ENCODE data around the gene FERMT1.
"Not testable (repeated sequence)": the region's sequence is repeated elsewhere in the genome, so short reads cannot be mapped to it uniquely, and the experiment has no call there.

The FERMT1 gene

DNA sequence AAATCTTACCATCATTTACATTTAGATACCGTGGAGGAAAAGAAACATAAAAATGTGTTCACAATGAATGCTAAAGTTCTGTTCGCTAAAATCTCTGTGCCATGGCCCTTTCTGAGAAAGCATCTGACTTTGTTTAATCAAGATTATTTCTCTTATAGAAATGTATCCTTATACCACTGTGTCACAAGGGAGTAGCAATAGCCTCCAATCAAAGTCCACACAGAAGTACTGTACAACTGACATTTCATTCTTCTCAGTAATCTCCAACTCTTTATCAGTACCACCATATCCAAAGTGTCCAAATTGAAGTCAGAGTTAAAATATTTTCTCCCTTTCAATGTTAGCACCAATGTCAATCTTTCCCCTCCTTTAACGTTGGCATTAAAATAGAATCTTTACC is 6.1 kb downstream of the FERMT1 start:
- no peak for DNase-seq (ENCODE audit: low read depth in 2 of 2, low spot score in 1 of 2)

DNA sequence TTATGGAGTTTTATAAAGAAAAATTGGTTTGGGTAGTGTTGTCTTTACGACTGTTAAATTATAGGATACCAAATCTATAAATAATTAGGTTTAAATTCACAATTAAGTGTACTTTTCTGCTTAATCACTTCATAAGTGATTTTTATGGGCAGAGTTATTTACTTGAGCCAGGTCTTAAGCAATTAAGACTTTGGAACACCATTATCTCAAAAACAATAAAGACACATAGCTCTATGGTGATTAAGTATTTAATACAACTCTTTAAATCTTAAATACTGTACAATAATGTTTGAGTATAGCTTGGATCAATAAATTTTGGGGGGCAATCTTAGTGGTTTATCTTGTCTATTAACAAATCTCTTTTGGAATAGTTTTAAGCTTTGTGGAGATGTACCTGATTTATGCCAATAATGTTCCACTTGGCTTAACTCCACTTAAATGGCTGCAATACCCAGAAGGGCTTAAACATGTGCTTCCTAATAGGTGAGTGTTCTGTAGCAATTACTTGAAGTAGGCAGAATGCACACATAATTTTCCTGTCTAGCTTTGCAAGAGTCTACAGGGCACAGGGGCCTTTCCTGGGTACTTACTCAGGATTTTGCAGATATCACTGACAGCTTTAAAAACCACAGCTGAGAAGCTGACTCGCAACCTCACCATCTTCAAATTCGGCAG is 7.5 kb downstream of the FERMT1 start:
- DNase-seq (ENCODE audit: low read depth in 2 of 2, low spot score in 1 of 2) = no peak

DNA sequence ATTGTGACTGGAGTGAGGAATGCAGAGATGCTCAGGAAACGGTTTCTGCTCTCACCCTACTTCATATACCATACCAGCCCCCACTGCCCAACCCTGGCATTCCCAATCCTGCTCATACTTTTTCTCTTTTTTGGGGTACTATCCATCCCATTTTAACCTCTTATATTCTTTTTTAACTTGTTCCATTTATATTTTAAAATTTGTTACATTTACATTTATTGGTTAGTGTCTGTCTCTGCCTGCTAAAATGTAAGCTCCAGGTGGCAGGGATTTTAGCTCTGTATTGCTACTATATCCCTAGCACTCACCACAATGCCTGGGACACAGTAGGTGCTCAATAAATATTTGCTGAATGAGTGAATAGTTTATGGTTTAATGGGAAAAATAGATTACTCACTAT is 8.1 kb downstream of the FERMT1 start:
- no peak for DNase-seq (ENCODE audit: low read depth in 2 of 2, low spot score in 1 of 2)

DNA sequence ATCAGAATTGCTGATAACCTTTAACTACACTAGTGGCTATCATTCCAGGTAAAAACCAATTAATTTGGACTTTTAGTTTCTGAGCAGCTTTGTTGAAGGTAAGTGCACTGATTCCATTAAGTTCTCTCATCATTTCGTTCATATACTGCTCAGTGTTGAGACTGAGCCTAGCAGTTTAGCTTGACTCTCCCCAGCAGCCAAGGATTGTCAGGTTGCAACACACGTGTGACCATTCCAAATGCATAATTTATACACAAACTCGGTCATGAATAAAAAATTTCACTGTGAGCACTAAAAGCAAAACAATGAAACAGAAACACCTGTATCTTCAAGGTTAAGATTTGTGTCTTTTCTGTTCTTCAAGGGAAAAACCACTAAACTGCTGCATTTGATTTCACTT is 8.9 kb downstream of the FERMT1 start:
- no peak for DNase-seq (ENCODE audit: low read depth in 2 of 2, low spot score in 1 of 2)

DNA sequence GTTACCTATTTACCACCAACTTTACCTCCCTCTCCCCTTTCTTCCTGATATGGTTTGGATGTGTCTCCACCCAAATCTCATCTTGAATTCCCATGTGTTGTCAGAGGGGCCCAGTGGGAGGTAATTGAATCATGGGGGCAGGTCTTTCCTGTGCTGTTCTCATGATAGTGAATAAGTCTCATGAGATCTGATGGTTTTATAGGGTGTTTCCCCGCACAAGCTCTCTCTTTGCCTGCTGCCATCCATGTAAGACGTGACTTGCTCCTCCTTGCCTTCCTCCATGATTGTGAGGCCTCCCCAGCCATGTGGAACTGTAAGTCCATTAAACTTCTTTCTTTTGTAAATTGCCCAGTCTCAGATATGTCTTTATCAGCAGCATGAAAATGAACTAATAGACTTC is 9.9 kb downstream of the FERMT1 start:
- DNase-seq (ENCODE audit: low read depth in 2 of 2, low spot score in 1 of 2) = not testable (repeated sequence)

DNA sequence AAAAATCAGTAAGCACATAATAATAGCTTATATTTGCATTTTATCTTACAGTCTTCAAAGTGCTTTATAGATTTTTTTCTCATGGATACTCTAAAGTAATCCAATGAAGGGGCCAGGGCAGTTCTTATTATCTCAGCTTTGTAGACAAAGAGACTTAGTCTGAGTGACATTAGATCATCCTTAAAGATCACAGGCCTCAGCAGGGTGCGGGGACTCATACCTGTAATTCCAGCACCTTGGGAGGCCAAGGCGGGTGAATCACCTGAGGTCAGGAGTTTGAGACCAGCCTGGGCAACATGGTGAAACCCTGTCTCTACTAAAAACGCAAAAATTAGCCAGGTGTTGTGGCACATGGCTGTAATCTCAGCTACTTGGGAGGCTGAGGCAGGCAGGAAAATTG is 14.5 kb downstream of the FERMT1 start:
- DNase-seq (ENCODE audit: low read depth in 2 of 2, low spot score in 1 of 2) = no peak

DNA sequence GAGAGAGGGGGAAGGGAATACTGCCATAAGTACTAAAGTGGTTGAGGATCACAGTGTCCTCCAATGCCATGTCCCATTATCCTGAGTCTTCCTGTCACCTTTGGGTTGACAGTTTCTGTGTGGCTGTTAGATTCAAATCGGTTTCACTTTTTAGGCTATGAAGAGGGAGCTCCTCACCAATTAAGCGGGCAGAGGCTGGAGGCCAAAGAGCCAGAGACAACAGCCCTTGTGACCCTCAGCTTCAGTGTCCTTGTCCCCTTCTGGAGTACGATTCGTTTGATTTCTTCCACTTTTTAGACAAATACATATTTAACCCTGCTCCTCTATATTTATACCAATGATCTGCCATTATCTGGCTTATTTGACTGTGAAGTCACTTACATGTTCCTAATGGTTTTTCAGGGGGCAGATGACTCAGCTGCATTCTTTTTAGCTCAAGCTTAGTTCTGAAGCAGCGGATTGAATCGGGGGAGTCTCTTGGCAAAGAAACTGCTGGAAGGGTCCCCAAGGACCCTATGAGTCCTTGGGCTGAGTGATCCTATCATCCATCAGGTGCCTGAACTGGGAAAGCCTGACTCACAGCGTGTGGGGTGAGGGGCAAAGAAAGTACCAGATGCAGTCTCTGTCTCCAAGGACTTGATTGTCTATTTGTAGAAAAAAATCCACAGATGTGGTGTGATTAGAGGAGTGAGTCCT is 18.2 kb downstream of the FERMT1 start:
- no peak for DNase-seq (ENCODE audit: low read depth in 2 of 2, low spot score in 1 of 2)

DNA sequence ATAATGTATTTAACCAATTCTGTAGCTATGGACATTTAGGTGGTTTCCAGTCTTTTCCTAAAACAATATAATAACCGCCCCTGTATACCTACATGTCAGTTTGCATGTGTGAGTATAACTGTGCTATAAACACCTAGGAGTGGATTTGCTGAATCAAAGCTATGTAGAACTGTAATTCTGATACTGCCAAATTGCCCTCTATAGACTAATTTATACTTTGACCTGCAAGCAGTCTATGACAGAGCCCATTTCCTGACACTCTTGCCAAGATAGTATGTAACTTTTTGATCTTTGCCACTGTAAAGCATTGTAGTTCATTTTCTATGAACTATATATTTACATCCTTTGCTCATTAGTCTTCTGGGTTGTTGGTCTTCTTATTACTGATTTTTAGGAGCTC is 19.5 kb downstream of the FERMT1 start:
- no peak for DNase-seq (ENCODE audit: low read depth in 2 of 2, low spot score in 1 of 2)

DNA sequence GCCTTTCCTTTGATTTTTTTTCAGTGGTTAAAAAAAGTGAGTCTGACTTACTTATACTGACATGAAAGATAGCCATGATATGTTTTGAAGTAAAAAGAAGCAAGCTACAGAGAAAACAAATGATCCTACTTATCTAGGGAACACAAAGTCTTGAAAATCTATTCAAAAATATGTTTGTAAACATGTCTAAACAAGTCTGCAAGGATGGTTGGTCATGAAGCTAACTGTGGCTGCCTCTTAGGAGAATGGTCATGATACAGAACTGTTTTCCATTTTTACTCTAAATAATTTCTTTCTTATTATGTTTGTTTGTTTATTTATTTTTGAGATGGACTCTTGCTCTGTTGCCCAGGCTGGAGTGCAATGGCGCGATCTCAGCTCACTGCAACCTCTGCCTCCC is 21.5 kb downstream of the FERMT1 start:
- no peak for DNase-seq (ENCODE audit: low read depth in 2 of 2, low spot score in 1 of 2)

DNA sequence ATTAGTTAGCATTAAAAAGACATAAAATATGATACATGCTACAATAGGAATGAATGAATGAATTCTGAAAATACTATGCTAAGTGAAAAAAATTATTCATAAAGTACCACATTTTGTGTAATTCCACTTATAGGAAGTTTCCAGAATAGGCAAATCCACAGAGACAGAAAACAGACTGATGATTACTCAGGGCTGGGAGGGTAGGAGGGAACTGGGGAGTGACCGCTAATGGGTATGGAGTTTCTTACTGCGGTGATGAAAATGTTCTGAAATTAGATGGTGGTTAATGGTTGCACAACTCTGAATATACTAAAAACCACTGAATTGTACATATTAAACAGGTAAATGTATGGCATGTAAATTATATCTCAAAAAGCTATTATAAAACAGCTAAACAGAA is 22.6 kb downstream of the FERMT1 start:
- no peak for DNase-seq (ENCODE audit: low read depth in 2 of 2, low spot score in 1 of 2)

DNA sequence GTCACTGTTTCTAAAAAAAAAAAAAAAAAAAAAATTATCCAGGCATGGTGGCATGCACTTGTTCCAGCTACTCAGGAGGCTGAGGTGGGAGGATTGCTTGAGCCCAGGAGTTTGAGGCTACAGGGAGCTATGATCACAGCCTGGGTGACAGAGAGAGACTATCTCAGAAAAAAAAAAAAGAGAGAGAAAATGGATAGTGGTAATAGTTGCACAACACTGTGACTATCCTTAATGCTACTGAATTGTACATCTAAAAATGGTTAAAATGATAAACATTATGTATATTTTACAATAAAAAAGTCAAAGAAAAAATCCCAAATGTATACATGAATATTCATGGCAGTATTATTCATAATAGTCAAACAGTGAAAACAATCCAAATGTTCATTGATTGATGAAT is 23.0 kb downstream of the FERMT1 start:
- DNase-seq (ENCODE audit: low read depth in 2 of 2, low spot score in 1 of 2) = no peak

DNA sequence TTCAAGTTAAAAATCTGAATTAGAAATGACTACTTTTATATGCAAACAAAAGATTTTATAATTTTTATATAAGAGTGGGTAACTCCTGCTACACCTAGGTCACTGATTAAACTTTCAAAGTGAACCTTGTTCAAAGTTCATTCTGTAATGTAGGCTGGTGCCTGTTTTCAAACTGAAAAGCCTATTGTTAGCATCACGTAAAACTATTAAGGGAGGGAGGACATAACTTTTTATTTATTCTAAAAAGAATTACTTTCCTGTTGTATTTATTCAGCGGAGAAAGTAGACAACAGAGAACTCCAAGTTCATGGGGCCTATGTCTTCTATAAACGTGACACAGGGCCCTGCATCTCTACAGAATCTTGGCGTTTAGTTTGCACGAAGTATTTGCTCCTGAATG is 27.4 kb downstream of the FERMT1 start:
- no peak for DNase-seq (ENCODE audit: low read depth in 2 of 2, low spot score in 1 of 2)

DNA sequence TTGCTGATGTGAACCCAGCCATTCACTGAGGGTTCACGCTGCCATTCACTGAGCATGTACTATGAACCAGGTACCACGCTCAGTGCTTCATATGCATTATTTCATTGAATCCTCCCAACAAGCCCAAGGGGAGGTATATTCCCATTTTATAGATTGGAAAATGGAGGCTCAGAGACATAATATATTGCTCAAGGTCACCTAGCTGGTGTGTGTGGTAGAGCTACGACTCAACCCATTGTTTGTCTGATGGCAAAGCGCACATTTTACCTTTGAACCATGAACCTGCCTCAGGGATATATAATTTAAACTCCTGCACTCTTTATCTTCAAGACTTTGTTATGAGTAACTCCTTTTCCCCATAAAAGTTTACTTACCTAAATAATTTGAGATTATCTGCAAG is 28.3 kb downstream of the FERMT1 start:
- no peak for DNase-seq (ENCODE audit: low read depth in 2 of 2, low spot score in 1 of 2)

DNA sequence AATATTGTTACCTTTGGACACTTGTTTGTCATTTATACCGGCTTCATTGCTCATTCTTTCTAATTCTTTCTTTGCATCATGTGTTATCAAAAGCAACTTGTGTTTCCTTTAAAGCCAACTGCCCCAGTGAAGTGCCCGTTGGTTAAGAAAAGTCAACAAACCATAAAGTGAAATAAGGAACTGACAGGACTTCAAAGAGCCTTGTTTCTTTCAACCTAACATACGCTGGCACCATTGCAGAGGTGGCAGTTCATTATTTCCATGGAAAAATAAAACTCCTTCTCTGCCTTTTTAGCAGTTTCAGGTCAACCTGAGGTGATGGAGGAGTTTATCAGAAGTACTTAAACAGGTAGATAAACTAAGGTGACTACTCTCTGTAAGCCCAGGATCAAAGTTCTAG is 28.8 kb downstream of the FERMT1 start:
- no peak for DNase-seq (ENCODE audit: low read depth in 2 of 2, low spot score in 1 of 2)

DNA sequence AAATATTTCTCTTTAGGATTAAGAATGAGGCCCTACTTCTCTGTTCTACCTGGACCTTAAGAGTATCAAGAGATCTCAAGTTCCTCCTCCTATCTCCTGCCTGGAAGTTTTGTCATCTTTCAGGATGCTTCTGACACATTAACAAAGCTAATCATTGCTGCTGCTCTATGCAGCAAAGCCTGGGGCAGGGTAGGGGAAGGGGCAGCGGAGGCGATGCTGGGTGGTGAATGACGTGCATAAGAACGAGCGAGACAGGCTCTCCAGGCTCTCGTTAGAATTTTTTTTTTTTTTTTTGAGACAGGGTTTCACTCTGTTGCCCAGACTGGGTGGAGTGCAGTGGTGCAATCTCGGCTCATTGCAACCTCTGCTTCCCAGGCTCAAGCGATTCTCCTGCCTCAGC is 31.2 kb downstream of the FERMT1 start:
- DNase-seq (ENCODE audit: low read depth in 2 of 2, low spot score in 1 of 2) = no peak

DNA sequence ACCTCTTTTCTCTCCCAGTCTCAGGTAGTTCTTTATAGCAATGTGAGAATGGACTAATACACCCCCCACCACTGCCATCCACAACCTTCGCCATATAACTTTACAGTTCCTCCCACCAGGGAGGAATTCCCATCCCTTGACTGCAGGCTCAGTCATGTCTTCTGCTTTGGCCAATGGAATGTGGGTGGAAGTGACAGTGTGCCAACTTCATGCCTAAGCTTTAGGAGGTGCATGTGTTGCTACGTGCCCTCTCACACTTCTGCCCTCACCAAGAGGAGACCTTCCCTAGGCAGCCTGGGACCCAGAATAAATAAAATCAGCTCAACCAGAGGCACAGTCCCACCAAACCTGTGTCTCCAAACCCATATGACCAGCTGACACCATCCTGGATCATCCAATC is 36.0 kb downstream of the FERMT1 start:
- DNase-seq (ENCODE audit: low read depth in 2 of 2, low spot score in 1 of 2) = no peak

DNA sequence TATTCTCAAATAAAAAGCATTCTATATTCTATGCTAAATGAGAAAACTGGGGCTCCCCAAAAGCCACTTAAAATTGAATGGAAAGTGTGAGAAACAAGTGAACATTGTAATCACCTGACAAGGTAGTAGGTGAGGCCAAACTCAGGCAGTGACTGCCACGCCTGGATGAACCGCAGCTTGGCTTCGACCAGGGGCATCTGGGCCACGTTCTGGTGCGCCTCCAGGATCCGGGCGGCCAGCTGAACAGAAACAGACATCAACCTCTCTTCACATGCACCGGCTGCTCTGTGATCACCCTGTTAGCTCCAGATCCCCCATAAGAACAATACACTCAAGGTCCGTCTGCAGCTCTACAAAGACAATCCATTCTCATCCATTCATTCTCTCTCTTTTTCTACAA is 38.9 kb downstream of the FERMT1 start:
- no peak for DNase-seq (ENCODE audit: low read depth in 2 of 2, low spot score in 1 of 2)

DNA sequence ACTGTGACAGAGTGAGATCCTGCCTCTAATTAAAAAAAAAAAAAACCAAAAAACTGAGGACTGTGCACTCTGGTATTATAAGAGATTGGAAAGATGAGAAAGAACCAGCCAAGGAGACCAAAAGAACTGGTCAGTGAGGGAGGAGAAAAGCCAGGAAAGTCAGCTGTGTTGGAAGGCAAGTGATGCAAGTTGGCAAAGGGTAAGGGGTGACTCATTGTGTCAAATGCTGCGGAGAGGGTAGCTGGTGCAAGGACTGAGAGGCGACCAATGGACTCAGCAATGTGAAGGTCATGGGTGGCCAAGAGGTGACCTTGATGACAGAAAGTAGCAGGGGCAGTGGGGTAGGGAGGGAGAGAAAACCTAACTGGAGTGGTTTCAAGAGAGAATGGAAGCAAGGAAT is 41.6 kb downstream of the FERMT1 start:
- DNase-seq (ENCODE audit: low read depth in 2 of 2, low spot score in 1 of 2) = no peak

DNA sequence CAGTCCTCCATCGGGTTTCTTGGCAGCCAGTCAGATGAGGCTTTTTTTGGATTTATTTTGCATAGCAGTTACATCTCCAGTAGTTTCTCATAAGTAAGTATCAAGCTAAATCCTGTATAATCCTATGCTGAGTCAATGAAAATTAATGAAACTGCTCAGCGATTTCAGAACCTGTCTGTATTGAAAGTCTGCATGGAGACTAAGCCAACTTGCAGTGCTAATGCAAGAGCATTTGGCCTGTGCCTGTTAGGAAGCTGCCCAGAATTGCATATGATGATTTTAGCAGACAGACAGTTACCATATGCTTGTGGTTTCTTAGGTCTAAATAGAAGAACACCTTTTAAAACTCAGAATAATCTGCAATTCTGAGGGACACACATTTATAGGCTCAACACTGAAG is 43.8 kb downstream of the FERMT1 start:
- DNase-seq (ENCODE audit: low read depth in 2 of 2, low spot score in 1 of 2) = no peak

DNA sequence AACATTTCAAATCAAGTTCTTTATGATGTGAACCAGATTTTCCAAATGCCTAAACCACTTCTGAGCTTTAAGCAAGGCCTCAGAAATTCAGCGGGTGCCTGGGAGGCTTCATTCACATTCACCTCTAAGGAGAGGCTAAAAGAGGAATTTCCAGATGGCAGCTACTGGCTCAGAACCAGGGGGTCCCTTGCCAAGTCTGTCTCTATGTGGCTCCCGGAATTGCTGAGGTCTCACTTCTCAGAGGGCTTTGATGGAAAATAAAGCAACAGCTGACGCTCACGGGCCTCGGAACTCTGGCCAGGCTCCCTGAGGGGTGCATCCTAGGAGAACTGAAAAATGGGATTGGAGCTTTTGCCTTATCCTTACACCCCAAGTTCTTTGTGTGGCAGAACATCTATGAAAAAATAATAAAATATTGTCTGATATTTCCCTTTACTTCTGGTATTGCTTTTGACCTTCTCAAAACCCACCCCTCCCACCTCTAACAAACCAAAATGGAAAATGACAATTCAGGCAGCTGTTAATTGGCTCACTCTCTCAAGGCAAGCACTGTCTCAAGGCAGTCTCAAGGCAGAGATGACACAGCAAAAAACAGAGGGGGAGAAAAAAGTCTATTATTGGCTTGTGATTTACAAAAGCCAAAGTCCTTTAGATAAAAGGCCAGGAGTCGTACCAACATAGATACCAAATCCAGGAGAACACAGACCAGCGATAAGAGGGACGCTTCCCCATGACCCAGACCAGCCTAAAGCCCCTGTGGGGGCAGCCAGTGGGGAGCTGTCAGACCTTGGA is 47.2 kb downstream of the FERMT1 start:
- no peak for DNase-seq (ENCODE audit: low read depth in 2 of 2, low spot score in 1 of 2)

DNA sequence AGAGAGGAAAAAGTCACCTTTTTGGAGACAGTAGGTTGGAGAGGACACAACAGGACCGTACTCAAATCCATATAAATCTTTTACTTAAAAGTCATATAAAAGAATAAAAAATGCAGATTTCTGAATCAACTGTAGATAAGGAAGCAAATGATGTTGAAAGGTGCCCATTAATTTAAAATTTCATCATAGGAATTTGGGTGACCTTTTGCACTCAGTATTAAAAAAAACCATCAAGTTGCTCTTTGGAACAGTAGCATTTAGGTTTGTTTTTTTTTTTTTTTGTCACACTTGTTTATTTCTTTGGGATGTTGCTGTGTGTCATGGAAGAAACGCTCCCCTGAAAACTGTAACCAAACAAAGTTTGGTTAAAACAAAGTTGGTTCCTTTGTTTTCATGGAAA is 48.0 kb downstream of the FERMT1 start:
- no peak for DNase-seq (ENCODE audit: low read depth in 2 of 2, low spot score in 1 of 2)

DNA sequence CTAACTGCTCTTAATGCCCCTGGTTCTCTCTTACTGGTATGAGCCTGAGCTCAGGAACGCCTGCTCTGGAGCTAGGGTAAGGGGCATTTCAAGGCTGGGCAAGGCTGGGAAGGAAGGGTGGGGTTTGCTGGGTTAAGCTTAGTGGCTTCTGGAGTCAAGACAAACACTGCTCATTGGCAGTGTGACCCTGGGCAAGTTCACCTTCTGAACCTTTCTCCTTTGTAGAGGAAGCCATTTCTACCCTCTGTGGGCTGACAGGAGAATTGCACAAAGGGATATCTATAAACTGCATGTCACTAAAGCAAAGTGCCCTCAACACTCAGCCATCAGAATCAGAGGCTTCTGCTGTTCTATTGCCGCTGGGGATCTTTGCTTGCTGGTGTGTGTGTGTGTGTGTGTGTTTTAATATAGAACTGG is 48.7 kb downstream of the FERMT1 start:
- DNase-seq (ENCODE audit: low read depth in 2 of 2, low spot score in 1 of 2) = no peak
